Aorta (tissue), 5 donors: ENCODE results near the gene ALPK1. TPM values are rescaled to one million over a fixed set of nuclear protein-coding genes. Genes with fewer than 3 reads are reported as not detected.
"Not testable (repeated sequence)": the region's sequence is repeated elsewhere in the genome, so short reads cannot be mapped to it uniquely, and the experiment has no call there.

ENCODE experiments used
- ATAC-seq: fragments of 200-7000 bp; cut with Tn5 transposase; one replicate; pipeline ENCODE4 v1.9.1; 2022; ENCODE audit warnings: moderate library complexity; ENCODE audit not compliant: low FRiP score
- DNase-seq, 2 donors: peaks; one replicate each; pipeline ENCODE4 v3.0.0-alpha.2; 2020
- H3K27ac ChIP-seq, 2 donors: one replicate each; pipeline ENCODE4 v1.5.1; 2013; ENCODE audit warnings: low read length in 2 of 2, mild to moderate bottlenecking in 2 of 2, moderate library complexity in 2 of 2, control low read depth in 1 of 2, inconsistent platforms in 1 of 2, low read depth in 1 of 2
- H3K27me3 ChIP-seq, 2 donors: one replicate each; pipeline ENCODE4 v1.6.1; 2013; ENCODE audit warnings: control low read depth in 1 of 2, low read length in 1 of 2, mild to moderate bottlenecking in 1 of 2, moderate library complexity in 1 of 2; ENCODE audit not compliant: insufficient read depth in 2 of 2, control insufficient read depth in 1 of 2
- H3K36me3 ChIP-seq, 2 donors: one replicate each; pipeline ENCODE4 v1.6.1; 2013; ENCODE audit warnings: control low read depth in 1 of 2, low read length in 1 of 2, mild to moderate bottlenecking in 1 of 2; ENCODE audit not compliant: insufficient read depth in 2 of 2, control insufficient read depth in 1 of 2
- H3K4me1 ChIP-seq, 2 donors: one replicate each; pipeline ENCODE4 v1.6.1; 2013; ENCODE audit warnings: low read length in 2 of 2, control low read depth in 1 of 2, mild to moderate bottlenecking in 1 of 2, moderate library complexity in 1 of 2; ENCODE audit not compliant: insufficient read depth in 2 of 2, control insufficient read depth in 1 of 2
- H3K4me3 ChIP-seq, 2 donors: one replicate each; pipeline ENCODE4 v1.5.1; 2013; ENCODE audit warnings: low read length in 2 of 2, control low read depth in 1 of 2, mild to moderate bottlenecking in 1 of 2
- H3K9me3 ChIP-seq: one replicate; pipeline ENCODE4 v1.6.1; 2013; ENCODE audit warnings: mild to moderate bottlenecking, low read length; ENCODE audit not compliant: control insufficient read depth
- WGBS, 2 donors: extraction: QIAGEN DNeasy Blood & Tissue Kit; methylation state at CpG; one replicate each; pipeline ENCODE4 v1.1.7; 2013; 5-methylcytosine and 5-hydroxymethylcytosine counted together
- intact Hi-C, 2 donors: fragments of 100-400 bp; cut with DNase I; formaldehyde crosslinking; loops; one replicate each; pipeline versions ENCODE4 v1.14.2 to v1.15.0; 2022
- polyA plus RNA-seq, 2 donors: library from polyadenylated mRNA; stranded (reverse); fragments of 200-250 nt; gene quantifications; one replicate each; pipeline ENCODE4 v1.2.3, GENCODE V29; 2013
- total RNA-seq, 2 donors: library from RNA; stranded (reverse); fragmentation: NEBNext Ultra II Directional; extraction: Animal tissue kit (Norgen Biotek cat#: 25700); gene quantifications; one replicate each; pipeline ENCODE4 v1.2.1, GENCODE V29; 2021
- donor health status: healthy with polysubstance abuse.
- donor health status: Bipolar disorder and iron deficiency.
- donor health status: DM: no; HTN: no; CAD: no.
- donor health status: DM: no; HTN: no; CAD: no.
- donor health status: DM: yes; HTN: yes; CAD: no.

The ALPK1 gene
- total and polyA plus RNA-seq, 4 donors = 6.6 to 52.7 (median 23.9) TPM

GRCh38 chr4:112425823-112426222, 128.7 kb downstream of the ALPK1 start:
- H3K9me3 ChIP-seq = no peaks in the 10 kb centered on the region
- ATAC-seq = no peak
- H3K36me3 ChIP-seq = peaks cover 0 to 2% of the 10 kb centered on the region in 2 donors
- no peaks in the 10 kb centered on the region for H3K4me1 ChIP-seq
- H3K27me3 ChIP-seq = no peaks in the 10 kb centered on the region
- DNase-seq = no peak
- intact Hi-C loops = no loop called here
- 79 to 87% methylated on average over 4 of the region's 4 CpGs for whole genome bisulfite sequencing, 2 donors
- no peak overlapping the region for H3K4me3 ChIP-seq
- no peak overlapping the region for H3K27ac ChIP-seq

GRCh38 chr4:112426416-112426815, 129.2 kb downstream of the ALPK1 start:
- ATAC-seq = no peak
- Histone ChIP-seq H3K36me3 (peaks cover 0 to 4% of the 10 kb centered on the region in 2 donors), H3K27ac (no peak overlapping the region), H3K4me1 (no peaks in the 10 kb centered on the region), H3K27me3 (no peaks in the 10 kb centered on the region), H3K4me3 (no peak overlapping the region), H3K9me3 (no peaks in the 10 kb centered on the region)
- no peak for DNase-seq
- intact Hi-C loops = no loop called here
- WGBS, 2 donors = 84 to 96% methylated on average over 3 of the region's 3 CpGs

GRCh38 chr4:112431158-112431557, 134.0 kb downstream of the ALPK1 start:
- no peaks in the 10 kb centered on the region for H3K9me3 ChIP-seq
- peaks cover 4 to 8% of the 10 kb centered on the region in 2 donors for H3K36me3 ChIP-seq
- intact Hi-C loops = no loop called here
- no peaks in the 10 kb centered on the region for H3K4me1 ChIP-seq
- H3K4me3 ChIP-seq = no peak overlapping the region
- H3K27ac ChIP-seq = no peak overlapping the region
- no peak for ATAC-seq
- DNase-seq = no peak
- no peaks in the 10 kb centered on the region for H3K27me3 ChIP-seq
- 43 to 53% methylated on average over 4 of the region's 4 CpGs for WGBS, 2 donors

GRCh38 chr4:112436987-112437386, 139.8 kb downstream of the ALPK1 start:
- Histone ChIP-seq H3K4me3 (no peak overlapping the region), H3K9me3 (peaks cover 2% of the 10 kb centered on the region), H3K27ac (no peak overlapping the region), H3K27me3 (no peaks in the 10 kb centered on the region), H3K4me1 (no peaks in the 10 kb centered on the region), H3K36me3 (peaks cover 11 to 12% of the 10 kb centered on the region in 2 donors)
- WGBS, 2 donors = 95 to 96% methylated on average over 1 of the region's 1 CpG
- DNase-seq = no peak
- no peak for ATAC-seq
- intact Hi-C loops = no loop called here

DNA sequence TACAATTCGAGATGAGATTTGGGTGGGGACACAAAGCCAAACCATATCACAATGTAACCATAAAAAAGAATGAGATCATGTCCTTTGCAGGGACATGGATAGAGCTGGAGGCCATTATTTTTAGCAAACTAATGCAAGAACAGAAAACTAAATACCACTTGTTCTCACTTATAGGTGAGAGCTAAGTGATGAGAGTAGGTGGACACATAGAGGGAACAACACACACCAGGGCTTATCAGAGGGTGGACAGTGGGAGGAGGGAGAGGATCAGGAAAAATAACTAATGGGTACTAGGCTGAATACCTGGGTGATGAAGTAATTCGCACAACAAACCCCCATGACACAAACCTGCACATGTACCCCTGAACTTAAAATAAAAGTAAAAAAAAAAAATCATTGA, 145.1 kb downstream of the ALPK1 start:
- H3K36me3 ChIP-seq, ATAC-seq, H3K4me3 ChIP-seq, intact Hi-C loops, H3K4me1 ChIP-seq, H3K27ac ChIP-seq, H3K27me3 ChIP-seq, H3K9me3 ChIP-seq, DNase-seq: not testable (repeated sequence)
- WGBS, 2 donors = 95 to 97% methylated on average over 2 of the region's 2 CpGs

GRCh38 chr4:112448306-112449132, 151.3 kb downstream of the ALPK1 start:
- Histone ChIP-seq H3K9me3 (no peaks in the 10 kb centered on the region), H3K4me3 (no peak overlapping the region), H3K27ac (no peak overlapping the region), H3K36me3 (no peaks in the 10 kb centered on the region), H3K4me1 (no peaks in the 10 kb centered on the region), H3K27me3 (no peaks in the 10 kb centered on the region)
- ATAC-seq (no peak), DNase-seq (no peak)
- intact Hi-C loops = no loop called here
- WGBS, 2 donors = 62 to 67% methylated on average over 8 of the region's 8 CpGs

- H3K36me3 ChIP-seq = no peaks in the 10 kb centered on the region
- ATAC-seq (no peak), DNase-seq (no peak)
- intact Hi-C loops = no loop called here
- 86 to 89% methylated on average over 3 of the region's 3 CpGs for WGBS, 2 donors
- H3K27ac ChIP-seq = no peak overlapping the region
- H3K27me3 ChIP-seq = no peaks in the 10 kb centered on the region
- H3K4me3 ChIP-seq = no peak overlapping the region
- no peaks in the 10 kb centered on the region for H3K4me1 ChIP-seq
- peaks cover under 1% of the 10 kb centered on the region for H3K9me3 ChIP-seq
These were observed 152.5 kb downstream of the ALPK1 start for GRCh38 chr4:112449708-112450107.

GRCh38 chr4:112451104-112451503, 153.9 kb downstream of the ALPK1 start:
- Histone ChIP-seq H3K27ac (no peak overlapping the region), H3K9me3 (peaks cover 5% of the 10 kb centered on the region), H3K4me1 (no peaks in the 10 kb centered on the region), H3K36me3 (no peaks in the 10 kb centered on the region), H3K4me3 (no peak overlapping the region), H3K27me3 (no peaks in the 10 kb centered on the region)
- intact Hi-C loops = no loop called here
- ATAC-seq (no peak), DNase-seq (no peak)
- WGBS, 2 donors = 32 to 40% methylated on average over 4 of the region's 4 CpGs

DNA sequence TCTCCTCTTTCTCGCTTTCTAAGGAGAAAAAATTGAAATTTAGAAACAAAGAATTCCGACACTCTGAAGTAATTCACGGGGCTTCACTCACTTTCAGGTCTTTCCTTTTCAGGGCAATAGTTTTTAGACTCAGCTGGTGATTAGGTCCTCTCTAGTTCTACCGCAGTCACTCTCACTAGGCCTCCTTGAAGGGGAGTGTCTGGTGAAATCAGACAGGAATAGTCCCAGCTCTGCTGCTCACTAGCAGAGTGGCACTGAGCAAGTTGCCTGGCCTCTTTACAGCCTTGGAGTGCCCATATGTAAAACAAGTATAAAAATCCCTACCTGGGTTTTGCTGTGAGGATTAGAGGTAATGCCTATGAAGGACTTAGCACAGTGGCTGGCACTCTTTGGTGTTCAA, 154.7 kb downstream of the ALPK1 start:
- ATAC-seq (no peak), DNase-seq (no peak)
- Histone ChIP-seq H3K4me3 (no peak overlapping the region), H3K27me3 (no peaks in the 10 kb centered on the region), H3K4me1 (no peaks in the 10 kb centered on the region), H3K27ac (no peak overlapping the region), H3K9me3 (peaks cover 5% of the 10 kb centered on the region), H3K36me3 (no peaks in the 10 kb centered on the region)
- 53% methylated on average over 4 of the region's 4 CpGs for WGBS, 2 donors
- intact Hi-C loops = no loop called here
